ENCODE data around the gene TGOLN2. TPM values are rescaled to one million over a fixed set of nuclear protein-coding genes. Genes with fewer than 3 reads are reported as not detected.

The TGOLN2 gene
- total and polyA plus RNA-seq, 10 of the 15 experiments (the other 5 are each of a cell fraction or from before 2014, with no cell fraction given), result 13.8 to 92.3 (median 49.4) TPM

GRCh38 chr2:85354286-85355072 lies 26.7 kb upstream of the TGOLN2 start, which contains the start of the genes ELMOD3 and RETSAT (continued):
- TF ChIP-seq CUX1 (IDR thresholded peaks at IDR 0.05; ENCODE audit: insufficient replicate concordance, low read depth, low read length) (peak; percentile 33), IKZF1 (conservative IDR thresholded peaks at IDR 0.05) (peak; percentile 95), MEF2B (IDR thresholded peaks at IDR 0.05; ENCODE audit: partially characterized antibody, poor library complexity, severe bottlenecking) (no peak), HDGF (IDR thresholded peaks at IDR 0.05) (0 out of 2 replicates have a peak, but pooled peaks have one; percentile 46), SP1 (IDR thresholded peaks at IDR 0.05; ENCODE audit: low read depth, low read length) (peak; percentile 76), BCL11A (IDR thresholded peaks at IDR 0.05; ENCODE audit: low read depth, low read length) (no peak), CEBPZ (IDR thresholded peaks at IDR 0.05; ENCODE audit: low read depth, low read length) (no peak), PKNOX1 (IDR thresholded peaks at IDR 0.05) (peak; percentile 63), MAX (IDR thresholded peaks at IDR 0.05; ENCODE audit: low read depth, low read length) (no peak), LARP7 (IDR thresholded peaks at IDR 0.05) (no peak), ATF3 (IDR thresholded peaks at IDR 0.05; ENCODE audit: borderline replicate concordance, extremely low read depth, low read depth, low read length) (no peak), BRCA1 (IDR thresholded peaks at IDR 0.05; ENCODE audit: low read depth, low read length) (no peak), IRF3 (IDR thresholded peaks at IDR 0.05) (peak; percentile 1; the same call in 1 of the 2 replicates), ESRRA (IDR thresholded peaks at IDR 0.05; ENCODE audit: low read length) (no peak), SRF (IDR thresholded peaks at IDR 0.05; ENCODE audit: low read depth in 2 of 2, low read length in 2 of 2) (no peak)
